ENCODE measurements around the gene LMTK2. TPM values are rescaled to one million over a fixed set of nuclear protein-coding genes. Genes with fewer than 3 reads are reported as not detected.

LMTK2 gene
- total and polyA plus RNA-seq, 2 experiments from 2014 or later, result 6.1 to 30.8 TPM

GRCh38 chr7:98232263-98232585 is 125.6 kb downstream of the LMTK2 start:
- H3K27ac ChIP-seq (ENCODE audit: low read depth), result no peak overlapping the region
- DNase-seq (ENCODE audit: low spot score) (no peak), ATAC-seq (no peak)
- TF ChIP-seq STAT1 (IDR thresholded peaks at IDR 0.05; ENCODE audit: unreplicated experiment), result no peak
- TF ChIP-seq REST (IDR thresholded peaks at IDR 0.05; ENCODE audit: unreplicated experiment), result no peak
- no peak for TF ChIP-seq JUNB (IDR thresholded peaks at IDR 0.05; ENCODE audit: unreplicated experiment)
- TF ChIP-seq ZNF114 (CRISPR knock-in tag; IDR thresholded peaks at IDR 0.05), result no peak
- TF ChIP-seq CTCF (conservative IDR thresholded peaks at IDR 0.05; ENCODE audit: low read depth in 2 of 2), result no peak
- no peak for TF ChIP-seq ZNF331 (CRISPR knock-in tag; IDR thresholded peaks at IDR 0.05; ENCODE audit: low read depth)
- TF ChIP-seq NANOG (IDR thresholded peaks at IDR 0.05; ENCODE audit: borderline replicate concordance), result no peak
- TF ChIP-seq ZNF462 (CRISPR knock-in tag; IDR thresholded peaks at IDR 0.05), result no peak
- TF ChIP-seq EZH2phosphoT487 (IDR thresholded peaks at IDR 0.05; ENCODE audit: unreplicated experiment), result no peak
- TF ChIP-seq ETS1 (IDR thresholded peaks at IDR 0.05), result no peak
- TF ChIP-seq CREB1 (CRISPR knock-in tag; IDR thresholded peaks at IDR 0.05; ENCODE audit: low read depth), result no peak
- TF ChIP-seq EZH2 (IDR thresholded peaks at IDR 0.05; ENCODE audit: low read depth, unreplicated experiment), result no peak
- no peak for TF ChIP-seq POLR2AphosphoS5 (IDR thresholded peaks at IDR 0.05; ENCODE audit: low read depth)
- H3K9me2 ChIP-seq (ENCODE audit: insufficient read depth), result no peaks in the 10 kb centered on the region
- no peaks in the 10 kb centered on the region for H3K27me3 ChIP-seq (ENCODE audit: insufficient read depth)
- H3K79me2 ChIP-seq (replicated peaks; ENCODE audit: insufficient read depth), result no peaks in the 10 kb centered on the region
- H3K4me3 ChIP-seq, result no peak overlapping the region
- no peak overlapping the region for H3K27ac Mint-ChIP-seq
- H3K27me3 Mint-ChIP-seq (ENCODE audit: insufficient read depth, low read depth, poor library complexity), result peaks cover 8% of the 10 kb centered on the region
- no peaks in the 10 kb centered on the region for H3K4me1 Mint-ChIP-seq
- no peaks in the 10 kb centered on the region for H4K20me1 ChIP-seq (replicated peaks; ENCODE audit: insufficient read depth)
- no peaks in the 10 kb centered on the region for H3K36me3 ChIP-seq (ENCODE audit: insufficient read depth)
- H3F3A ChIP-seq (replicated peaks; ENCODE audit: low read depth), result no peaks in the 10 kb centered on the region
- H3K36me3 Mint-ChIP-seq (ENCODE audit: low read depth), result no peaks in the 10 kb centered on the region
- no peaks in the 10 kb centered on the region for H3K4me1 ChIP-seq (ENCODE audit: insufficient read depth)
- no peaks in the 10 kb centered on the region for H3K9me3 Mint-ChIP-seq
- no peak overlapping the region for H3K4me2 ChIP-seq
- no peak overlapping the region for H2AFZ ChIP-seq
- H3K4me3 Mint-ChIP-seq, result no peak overlapping the region
